Hepatocyte (in vitro differentiated cells): Measurements from ENCODE around the gene TMBIM1.

Source experiments
- EZH2 ChIP-seq: fragments of 200-600 bp; sonication (generic); IDR thresholded peaks from 2 replicates; pipeline ENCODE4 v1.6.1; 2016; ENCODE audit warnings: antibody characterized with exemption, mild to moderate bottlenecking, borderline replicate concordance
- EZH2phosphoT487 ChIP-seq: fragments of 200-600 bp; sonication (generic); IDR thresholded peaks from one replicate; pipeline ENCODE4 v1.6.1; 2018; ENCODE audit warnings: antibody characterized with exemption, mild to moderate bottlenecking, low read depth, moderate library complexity; ENCODE audit not compliant: unreplicated experiment, severe bottlenecking
- TF ChIP-seq, protein P1 (sequence below): fragments of 200-600 bp; sonication (generic); IDR thresholded peaks from 2 replicates; pipeline ENCODE4 v1.5.1; 2016; ENCODE audit warnings: antibody characterized with exemption, mild to moderate bottlenecking; ENCODE audit not compliant: poor library complexity

DNA sequence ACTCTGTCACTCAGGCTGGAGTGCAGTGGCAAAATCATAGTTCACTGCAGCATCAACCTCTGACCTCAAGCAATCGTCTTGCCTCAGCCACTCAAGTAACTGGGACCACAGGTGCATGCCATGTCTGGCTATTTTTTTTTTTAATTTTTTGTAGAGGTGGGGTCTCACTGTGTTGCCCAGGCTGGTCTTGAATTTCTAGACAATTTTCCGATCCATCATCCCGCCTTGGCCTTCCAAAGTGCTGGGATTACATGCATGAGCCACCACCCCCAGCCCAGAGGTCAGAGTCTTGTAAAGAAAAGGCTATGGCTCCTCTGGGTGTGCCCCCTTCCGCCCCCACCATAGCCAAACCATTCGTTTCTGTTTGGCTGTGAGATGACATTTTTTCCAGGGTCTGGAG lies 13.1 kb upstream of the TMBIM1 start:
- TF ChIP-seq EZH2 (no peak), EZH2phosphoT487 (no peak)
- TF ChIP-seq, protein P1, sequence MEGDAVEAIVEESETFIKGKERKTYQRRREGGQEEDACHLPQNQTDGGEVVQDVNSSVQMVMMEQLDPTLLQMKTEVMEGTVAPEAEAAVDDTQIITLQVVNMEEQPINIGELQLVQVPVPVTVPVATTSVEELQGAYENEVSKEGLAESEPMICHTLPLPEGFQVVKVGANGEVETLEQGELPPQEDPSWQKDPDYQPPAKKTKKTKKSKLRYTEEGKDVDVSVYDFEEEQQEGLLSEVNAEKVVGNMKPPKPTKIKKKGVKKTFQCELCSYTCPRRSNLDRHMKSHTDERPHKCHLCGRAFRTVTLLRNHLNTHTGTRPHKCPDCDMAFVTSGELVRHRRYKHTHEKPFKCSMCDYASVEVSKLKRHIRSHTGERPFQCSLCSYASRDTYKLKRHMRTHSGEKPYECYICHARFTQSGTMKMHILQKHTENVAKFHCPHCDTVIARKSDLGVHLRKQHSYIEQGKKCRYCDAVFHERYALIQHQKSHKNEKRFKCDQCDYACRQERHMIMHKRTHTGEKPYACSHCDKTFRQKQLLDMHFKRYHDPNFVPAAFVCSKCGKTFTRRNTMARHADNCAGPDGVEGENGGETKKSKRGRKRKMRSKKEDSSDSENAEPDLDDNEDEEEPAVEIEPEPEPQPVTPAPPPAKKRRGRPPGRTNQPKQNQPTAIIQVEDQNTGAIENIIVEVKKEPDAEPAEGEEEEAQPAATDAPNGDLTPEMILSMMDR, result no peak
